ENCODE results near the gene MACROD2. TPM values are rescaled to one million over a fixed set of nuclear protein-coding genes. Genes with fewer than 3 reads are reported as not detected.

MACROD2 gene
- total RNA-seq, 1 donor from 2014 or later: 0.23 TPM

- no peak overlapping the region for H3K4me3 ChIP-seq (ENCODE audit: low read depth, low read length)
- TF ChIP-seq, protein P1, sequence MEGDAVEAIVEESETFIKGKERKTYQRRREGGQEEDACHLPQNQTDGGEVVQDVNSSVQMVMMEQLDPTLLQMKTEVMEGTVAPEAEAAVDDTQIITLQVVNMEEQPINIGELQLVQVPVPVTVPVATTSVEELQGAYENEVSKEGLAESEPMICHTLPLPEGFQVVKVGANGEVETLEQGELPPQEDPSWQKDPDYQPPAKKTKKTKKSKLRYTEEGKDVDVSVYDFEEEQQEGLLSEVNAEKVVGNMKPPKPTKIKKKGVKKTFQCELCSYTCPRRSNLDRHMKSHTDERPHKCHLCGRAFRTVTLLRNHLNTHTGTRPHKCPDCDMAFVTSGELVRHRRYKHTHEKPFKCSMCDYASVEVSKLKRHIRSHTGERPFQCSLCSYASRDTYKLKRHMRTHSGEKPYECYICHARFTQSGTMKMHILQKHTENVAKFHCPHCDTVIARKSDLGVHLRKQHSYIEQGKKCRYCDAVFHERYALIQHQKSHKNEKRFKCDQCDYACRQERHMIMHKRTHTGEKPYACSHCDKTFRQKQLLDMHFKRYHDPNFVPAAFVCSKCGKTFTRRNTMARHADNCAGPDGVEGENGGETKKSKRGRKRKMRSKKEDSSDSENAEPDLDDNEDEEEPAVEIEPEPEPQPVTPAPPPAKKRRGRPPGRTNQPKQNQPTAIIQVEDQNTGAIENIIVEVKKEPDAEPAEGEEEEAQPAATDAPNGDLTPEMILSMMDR (conservative IDR thresholded peaks at IDR 0.05; ENCODE audit: low read depth, low read length): no peak
- DNase-seq (ENCODE audit: low read depth): no peak
Observed at GRCh38 chr20:15854911-15855310, 1859.6 kb downstream of the MACROD2 start.

GRCh38 chr20:15857173-15857784, 1862.0 kb downstream of the MACROD2 start:
- H3K4me3 ChIP-seq (ENCODE audit: low read depth, low read length): no peak overlapping the region
- TF ChIP-seq, protein P1 (conservative IDR thresholded peaks at IDR 0.05; ENCODE audit: low read depth, low read length): no peak
- DNase-seq (ENCODE audit: low read depth): no peak

GRCh38 chr20:15859061-15859460, 1863.7 kb downstream of the MACROD2 start:
- H3K4me3 ChIP-seq (ENCODE audit: low read depth, low read length): no peak overlapping the region
- TF ChIP-seq, protein P1 (conservative IDR thresholded peaks at IDR 0.05; ENCODE audit: low read depth, low read length): no peak
- DNase-seq (ENCODE audit: low read depth): no peak

- TF ChIP-seq, protein P1 (conservative IDR thresholded peaks at IDR 0.05; ENCODE audit: low read depth, low read length): no peak
- no peak overlapping the region for H3K4me3 ChIP-seq (ENCODE audit: low read depth, low read length)
- DNase-seq (ENCODE audit: low read depth): no peak
Observed at GRCh38 chr20:15860850-15861249, 1865.5 kb downstream of the MACROD2 start.

- TF ChIP-seq, protein P1 (conservative IDR thresholded peaks at IDR 0.05; ENCODE audit: low read depth, low read length): no peak
- no peak for DNase-seq (ENCODE audit: low read depth)
Observed at GRCh38 chr20:15862178-15862577, 1866.9 kb downstream of the MACROD2 start.

GRCh38 chr20:15863735-15864134, 1868.4 kb downstream of the MACROD2 start:
- TF ChIP-seq, protein P1 (conservative IDR thresholded peaks at IDR 0.05; ENCODE audit: low read depth, low read length): no peak
- DNase-seq (ENCODE audit: low read depth): no peak
- H3K4me3 ChIP-seq (ENCODE audit: low read depth, low read length): no peak overlapping the region

More at GRCh38 chr20:15862178-15862577, 1866.9 kb downstream of the MACROD2 start:
- no peak overlapping the region for H3K4me3 ChIP-seq (ENCODE audit: low read depth, low read length)

- H3K4me3 ChIP-seq (ENCODE audit: low read depth, low read length): no peak overlapping the region
- DNase-seq (ENCODE audit: low read depth): no peak
- TF ChIP-seq, protein P1 (conservative IDR thresholded peaks at IDR 0.05; ENCODE audit: low read depth, low read length): no peak
Observed at GRCh38 chr20:15865553-15865952, 1870.2 kb downstream of the MACROD2 start.

Measured in epithelial cell of proximal tubule (primary cell).